Suppressor macrophage treated with lipopolysaccharide for 4 hours (primary cell): ENCODE data around the gene FKBP4.

Experiments
- DNase-seq: peaks from one replicate; pipeline ENCODE4 v3.0.0-alpha.2; 2020

FKBP4 gene

DNA sequence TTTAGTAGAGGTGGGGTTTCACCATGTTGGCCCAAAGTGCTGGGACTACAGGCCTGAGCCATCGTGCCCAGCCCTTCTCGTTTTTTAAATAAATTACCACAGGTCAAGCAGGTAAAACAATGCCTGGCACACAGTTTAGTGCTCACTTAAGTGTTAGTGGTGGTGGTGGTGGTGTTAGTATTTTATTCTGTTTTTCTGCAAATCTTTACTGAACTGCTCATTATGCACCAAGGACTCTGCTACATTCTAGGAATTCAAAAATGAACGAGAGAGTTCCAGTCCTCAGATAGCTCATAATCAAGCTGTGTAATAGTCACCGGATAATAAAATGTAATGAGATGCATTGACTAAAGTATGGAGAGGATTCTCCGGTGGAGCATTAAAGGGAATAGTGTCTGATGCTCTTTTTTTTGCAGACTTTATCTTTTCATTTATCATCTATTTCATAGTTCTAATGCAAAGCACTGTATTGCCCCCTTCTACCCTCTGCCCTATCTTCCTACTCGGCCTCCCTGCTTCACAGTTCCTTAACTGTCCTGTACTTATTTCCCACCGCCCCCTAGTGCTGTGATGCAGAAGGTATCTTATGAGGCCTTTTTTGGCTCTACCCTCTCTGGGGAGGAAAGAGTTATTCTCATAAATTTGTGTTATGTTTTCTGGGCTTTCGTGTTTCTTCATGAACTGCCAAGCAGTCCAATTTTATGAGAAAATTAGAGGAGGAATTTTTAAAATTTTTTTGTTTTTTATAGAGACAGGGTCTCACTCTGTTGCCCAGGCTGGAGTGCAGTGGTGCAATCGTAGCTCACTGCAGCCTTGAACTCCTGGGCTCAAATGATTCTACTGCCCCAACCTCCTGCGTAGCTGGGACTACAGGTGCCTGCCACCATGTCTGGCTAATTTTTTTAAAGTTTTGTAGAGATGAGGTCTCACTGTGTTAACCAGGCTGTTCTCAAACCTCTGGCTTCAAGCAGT lies 18.7 kb downstream of the FKBP4 start:
- DNase-seq = peak; percentile 75

- DNase-seq = no peak
Observed at GRCh38 chr12:2819810-2820209, 25.0 kb downstream of the FKBP4 start.

- DNase-seq = no peak
Observed at GRCh38 chr12:2820432-2820831, 25.7 kb downstream of the FKBP4 start.

GRCh38 chr12:2823483-2823882 lies 28.7 kb downstream of the FKBP4 start:
- no peak for DNase-seq

DNA sequence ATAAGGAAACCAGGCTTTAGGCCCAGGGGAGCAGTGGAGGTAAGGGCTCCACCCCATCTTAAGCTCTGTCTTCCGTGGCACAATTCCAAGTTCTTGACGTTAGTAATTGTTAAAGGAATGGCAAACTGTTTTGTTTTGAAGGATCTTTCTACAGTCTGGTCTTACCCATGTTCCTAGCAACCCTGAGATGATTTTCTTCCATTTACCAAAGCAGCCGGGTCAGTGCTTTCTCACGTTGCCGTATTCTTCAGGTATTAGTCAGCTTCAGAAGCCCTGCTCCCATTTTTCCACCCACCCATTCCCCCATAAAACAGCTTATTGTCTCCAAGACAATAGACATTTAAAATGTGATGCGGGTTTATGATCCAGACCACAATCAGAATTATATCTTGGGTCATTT lies 29.8 kb downstream of the FKBP4 start:
- DNase-seq = no peak

- DNase-seq = no peak
Observed at GRCh38 chr12:2825132-2825531, 30.4 kb downstream of the FKBP4 start.

- no peak for DNase-seq
Observed at GRCh38 chr12:2826036-2826435, 31.3 kb downstream of the FKBP4 start.

- no peak for DNase-seq
Observed at GRCh38 chr12:2826721-2827515, 32.1 kb downstream of the FKBP4 start.

DNA sequence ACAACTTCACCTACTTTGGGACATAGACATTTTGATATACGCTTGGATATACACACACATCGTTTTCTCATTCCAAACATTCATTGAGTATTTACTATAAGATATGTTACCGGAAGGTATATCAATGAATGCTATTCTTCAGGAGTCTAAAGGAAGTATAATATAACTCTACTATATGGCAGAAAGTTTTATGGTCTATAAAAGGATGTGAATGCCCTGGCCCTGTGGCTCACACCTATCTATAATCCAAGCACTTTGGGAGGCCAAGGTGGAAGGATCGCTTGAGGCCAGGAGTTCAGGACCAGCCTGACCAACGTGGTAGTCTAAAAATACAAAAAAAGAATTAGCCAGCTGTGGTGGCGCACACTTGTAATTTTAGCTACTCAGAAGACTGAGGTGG lies 34.5 kb downstream of the FKBP4 start:
- DNase-seq = no peak

DNA sequence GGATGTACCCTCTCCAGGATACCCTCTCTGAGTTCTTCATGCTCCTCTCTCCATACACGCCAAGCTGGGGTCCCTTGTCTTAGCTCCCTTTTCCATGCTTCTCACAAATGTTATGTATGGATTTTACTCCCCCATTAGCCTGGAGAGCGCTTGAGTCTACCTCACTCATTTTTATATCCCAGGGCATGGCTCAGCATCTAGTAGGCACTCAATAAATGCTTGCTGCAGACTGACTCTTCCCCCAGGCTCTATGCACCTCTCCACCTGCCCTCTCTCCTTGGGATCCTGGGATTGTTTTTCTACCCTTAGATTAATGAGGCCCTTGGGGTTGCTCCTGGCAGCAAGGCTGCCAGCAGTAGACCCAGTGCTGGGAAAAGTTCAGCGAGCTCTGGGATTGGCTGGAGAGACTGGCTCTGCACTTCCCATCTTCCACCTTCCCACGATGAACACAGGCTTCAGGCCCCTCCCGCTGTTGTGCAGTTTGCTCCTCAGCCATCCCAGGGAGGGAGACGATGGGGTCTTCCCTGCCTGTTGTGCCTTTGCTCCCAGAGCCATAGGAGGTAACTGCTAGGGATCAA lies 37.9 kb downstream of the FKBP4 start:
- no peak for DNase-seq

DNA sequence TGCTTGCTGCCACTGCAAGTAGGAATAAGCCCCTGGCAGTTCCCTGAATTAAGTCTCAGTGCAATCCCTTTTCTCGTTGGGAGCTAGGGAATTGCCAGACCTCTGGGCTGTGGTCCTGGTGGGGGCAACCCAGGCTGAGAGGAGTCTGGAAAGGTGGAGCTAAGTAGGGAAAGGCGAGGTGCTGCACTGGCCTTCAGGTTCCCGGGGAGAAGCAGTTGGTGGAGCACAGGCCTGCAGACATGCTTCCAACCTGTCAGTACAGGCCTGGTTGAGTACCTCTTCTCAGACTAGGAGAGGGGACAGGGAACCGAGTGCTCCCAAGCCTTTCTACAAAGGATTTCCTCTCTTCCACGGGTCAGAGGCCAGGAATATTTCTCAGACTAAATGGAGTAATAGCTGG lies 38.6 kb downstream of the FKBP4 start:
- DNase-seq = no peak

- DNase-seq = no peak
Observed at GRCh38 chr12:2833810-2834209, 39.0 kb downstream of the FKBP4 start.

GRCh38 chr12:2834581-2835491 lies 40.1 kb downstream of the FKBP4 start, which contains the start of gene NRIP2:
Gene NRIP2, minus strand, starts transcription at chr12:2835035. Its CDS starts 52 bp downstream, at chr12:2834983.
- no peak for DNase-seq

- DNase-seq = no peak
Observed at GRCh38 chr12:2835691-2836403, 41.1 kb downstream of the FKBP4 start.

DNA sequence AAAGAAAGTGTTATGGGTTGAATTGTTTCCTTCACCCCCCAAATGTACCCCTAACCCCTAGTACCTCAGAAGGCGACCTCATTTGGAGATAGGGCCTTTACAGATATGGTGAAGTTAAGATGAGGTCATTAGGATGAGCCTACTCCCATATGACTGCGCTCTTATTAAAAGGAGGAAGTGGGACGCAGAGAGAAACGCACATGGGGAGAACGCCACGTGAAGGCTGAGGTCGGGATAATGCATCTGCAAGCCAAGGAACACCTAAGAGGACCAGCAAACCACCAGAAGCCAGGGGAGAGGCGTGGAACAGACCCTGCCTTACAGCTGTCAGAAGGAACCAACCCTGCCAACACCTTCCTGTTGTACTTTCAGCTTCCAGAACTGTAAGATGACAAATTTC lies 41.8 kb downstream of the FKBP4 start:
- peak; percentile 65 for DNase-seq

- DNase-seq = no peak
Observed at GRCh38 chr12:2841056-2841650, 46.4 kb downstream of the FKBP4 start.

DNA sequence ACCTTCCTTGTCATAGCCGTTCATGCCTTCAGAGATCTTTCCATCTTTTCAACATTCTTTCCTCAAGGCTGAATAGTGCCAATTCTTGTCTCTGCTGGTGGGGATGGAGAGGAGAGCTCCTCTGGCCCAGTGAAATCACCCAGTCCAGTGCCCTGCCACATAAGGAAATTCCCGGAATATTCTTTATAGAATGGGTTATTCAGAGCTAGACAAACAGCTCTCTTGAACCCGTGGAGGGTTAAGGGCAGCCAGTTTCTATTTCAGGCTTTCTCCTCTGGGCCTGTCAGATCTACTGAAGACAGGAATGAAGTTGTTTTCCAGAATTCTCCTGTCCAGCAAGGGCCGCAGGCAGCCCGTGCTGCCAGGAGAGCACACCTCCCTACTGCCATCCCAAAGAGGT lies 48.2 kb downstream of the FKBP4 start:
- DNase-seq = no peak

DNA sequence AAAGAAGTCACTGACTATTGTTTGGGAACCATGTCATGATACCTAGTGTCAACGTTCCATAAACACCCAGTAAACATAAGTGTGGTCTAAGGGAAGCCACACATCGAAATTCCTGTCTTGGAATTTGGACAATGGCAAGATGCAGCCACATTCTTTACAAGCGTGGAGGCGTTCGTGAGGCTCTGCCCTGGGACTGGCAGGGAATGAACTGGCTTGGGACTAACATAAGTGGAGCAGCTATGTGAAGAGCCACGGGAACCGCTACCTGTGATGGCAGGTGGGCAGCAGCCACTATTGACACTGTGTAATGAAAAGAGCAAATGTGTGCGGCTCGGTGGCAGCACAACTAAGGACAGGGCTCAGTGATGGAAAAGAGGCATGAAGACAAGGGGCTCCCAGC lies 50.0 kb downstream of the FKBP4 start:
- no peak for DNase-seq

DNA sequence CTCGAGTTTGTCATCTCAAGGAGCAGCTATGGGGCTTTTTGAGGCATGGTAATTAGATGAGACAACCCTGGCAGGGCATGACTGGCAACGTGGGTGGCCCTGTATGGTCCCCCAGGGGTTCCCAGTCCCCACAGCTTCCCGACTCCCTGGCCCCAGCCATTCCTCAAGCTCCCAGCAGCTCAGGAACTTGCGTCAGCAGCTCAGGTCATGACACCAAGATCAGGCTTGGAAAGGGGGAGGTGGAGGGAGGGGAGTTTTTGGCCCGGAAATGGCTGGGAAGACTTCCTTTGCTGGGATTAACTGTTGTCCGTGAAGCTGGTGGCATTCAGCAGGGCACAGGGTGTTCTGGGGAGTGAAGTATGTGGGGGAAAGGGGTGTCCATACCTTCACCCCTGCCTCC lies 50.5 kb downstream of the FKBP4 start:
- no peak for DNase-seq

GRCh38 chr12:2851931-2852330 lies 57.2 kb downstream of the FKBP4 start:
- no peak for DNase-seq

- DNase-seq = peak; percentile 73
Observed at GRCh38 chr12:2853626-2854025, 58.9 kb downstream of the FKBP4 start.
